ENCODE measurements around the gene ORMDL2.
A peak's percentile ranks its signal among the peaks of the same experiment; 100 is the strongest.
"Not testable (repeated sequence)": the region's sequence is repeated elsewhere in the genome, so short reads cannot be mapped to it uniquely, and the experiment has no call there.

The ORMDL2 gene

DNA sequence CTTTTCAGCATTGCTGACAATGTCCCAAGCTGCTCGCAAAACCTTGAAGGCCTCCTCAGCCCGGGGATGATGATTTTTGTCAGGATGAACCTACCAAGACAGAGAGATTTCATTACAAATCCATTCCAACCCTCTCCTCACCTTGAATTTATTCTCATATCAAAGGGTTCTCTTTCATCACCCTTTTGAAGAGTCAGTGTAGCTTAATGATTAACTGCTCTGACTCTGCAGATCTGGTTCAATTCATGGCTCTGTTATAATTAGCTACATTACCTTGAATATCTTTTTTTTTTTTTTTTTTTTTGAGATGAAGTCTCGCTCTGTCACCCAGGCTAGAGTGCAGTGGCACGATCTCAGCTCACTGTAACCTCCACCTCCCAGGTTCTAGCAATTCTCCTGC is 5.6 kb downstream of the ORMDL2 start:
- no peak overlapping the region for H3K4me3 ChIP-seq (ENCODE audit: insufficient read depth, low read depth, low read length, poor library complexity, severe bottlenecking)
- no peaks in the 10 kb centered on the region for H3K9me3 ChIP-seq (ENCODE audit: control insufficient read depth, low read length)
- no peak for DNase-seq
- H3K36me3 ChIP-seq (ENCODE audit: control insufficient read depth, insufficient read depth, low read length): peaks cover 44% of the 10 kb centered on the region
- no peak overlapping the region for H3K27ac ChIP-seq (ENCODE audit: insufficient read depth, low read length, poor library complexity, severe bottlenecking)
- H3K27me3 ChIP-seq (replicated peaks; ENCODE audit: control insufficient read depth, insufficient read depth, low read length, poor library complexity, severe bottlenecking): no peaks in the 10 kb centered on the region
- peaks cover 22% of the 10 kb centered on the region for H3K4me1 ChIP-seq (ENCODE audit: control insufficient read depth, insufficient read depth, low read length, poor library complexity, severe bottlenecking)

DNA sequence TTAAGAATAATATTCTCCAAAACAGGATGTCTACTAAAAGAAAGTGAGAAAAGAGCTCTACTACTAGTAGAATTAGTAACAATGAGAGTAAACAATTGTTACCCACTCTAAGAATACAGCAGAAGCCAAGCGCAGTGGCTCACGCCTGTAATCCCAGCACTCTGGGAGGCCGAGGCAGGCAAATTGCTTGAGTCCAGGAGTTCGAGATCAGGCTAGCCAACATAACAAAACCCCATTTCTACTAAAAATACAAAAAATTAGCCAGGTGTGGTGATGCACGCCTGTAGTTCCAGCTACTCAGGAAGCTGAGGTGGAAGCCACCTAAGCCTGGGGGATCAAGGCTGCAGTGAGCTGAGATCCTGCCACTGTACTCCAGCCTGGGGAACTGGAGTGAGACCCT is 6.9 kb downstream of the ORMDL2 start:
- Histone ChIP-seq H3K27me3 (replicated peaks; ENCODE audit: control insufficient read depth, insufficient read depth, low read length, poor library complexity, severe bottlenecking) (no peaks in the 10 kb centered on the region), H3K36me3 (ENCODE audit: control insufficient read depth, insufficient read depth, low read length) (peaks cover 36% of the 10 kb centered on the region), H3K27ac (ENCODE audit: insufficient read depth, low read length, poor library complexity, severe bottlenecking) (no peak overlapping the region), H3K9me3 (ENCODE audit: control insufficient read depth, low read length) (no peaks in the 10 kb centered on the region), H3K4me1 (ENCODE audit: control insufficient read depth, insufficient read depth, low read length, poor library complexity, severe bottlenecking) (peaks cover 13% of the 10 kb centered on the region), H3K4me3 (ENCODE audit: insufficient read depth, low read depth, low read length, poor library complexity, severe bottlenecking) (no peak overlapping the region)
- DNase-seq: no peak

DNA sequence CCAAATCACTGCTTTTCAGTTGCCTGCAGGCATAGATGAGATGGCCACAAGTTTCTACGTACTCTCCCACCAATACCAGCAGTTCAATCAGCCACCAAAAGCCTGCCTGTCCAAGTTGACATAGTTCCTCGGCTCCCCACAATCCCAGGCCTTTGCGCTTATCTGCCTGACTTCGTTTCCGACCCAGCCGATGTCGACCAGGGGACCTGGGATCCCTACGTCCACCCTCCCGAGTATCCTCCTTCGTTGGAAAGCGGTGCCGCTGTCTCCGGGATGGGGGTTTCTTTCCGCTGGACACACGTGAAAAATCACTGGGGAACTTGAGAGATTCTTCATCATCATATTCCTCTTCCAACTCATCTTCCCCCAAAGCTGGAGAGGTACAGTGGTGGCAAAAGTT is 10.0 kb downstream of the ORMDL2 start:
- Histone ChIP-seq H3K9me3 (ENCODE audit: control insufficient read depth, low read length) (no peaks in the 10 kb centered on the region), H3K4me3 (ENCODE audit: insufficient read depth, low read depth, low read length, poor library complexity, severe bottlenecking) (no peak overlapping the region), H3K27ac (ENCODE audit: insufficient read depth, low read length, poor library complexity, severe bottlenecking) (no peak overlapping the region), H3K4me1 (ENCODE audit: control insufficient read depth, insufficient read depth, low read length, poor library complexity, severe bottlenecking) (peaks cover 27% of the 10 kb centered on the region), H3K27me3 (replicated peaks; ENCODE audit: control insufficient read depth, insufficient read depth, low read length, poor library complexity, severe bottlenecking) (no peaks in the 10 kb centered on the region), H3K36me3 (ENCODE audit: control insufficient read depth, insufficient read depth, low read length) (peaks cover 8% of the 10 kb centered on the region)
- DNase-seq: no peak

DNA sequence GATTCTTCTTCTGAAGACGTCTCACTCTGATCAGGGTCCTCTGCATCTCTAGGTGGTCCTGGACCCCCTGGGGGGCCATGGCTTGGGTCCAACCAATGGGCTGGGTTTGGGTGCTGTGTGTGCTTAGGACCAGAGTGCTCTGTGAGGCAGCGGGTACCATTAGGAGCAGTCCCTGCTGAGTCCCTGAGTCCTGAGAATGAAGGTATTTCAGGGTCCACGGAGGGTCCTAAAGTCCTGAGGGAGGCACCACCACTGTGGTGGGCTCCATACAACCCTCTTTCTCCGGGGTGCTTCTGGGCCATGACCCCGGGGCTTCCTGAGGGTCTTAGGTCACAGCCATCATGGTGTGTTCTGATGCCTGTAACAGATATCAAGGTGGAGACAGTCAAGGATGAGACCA is 10.5 kb downstream of the ORMDL2 start:
- H3K27me3 ChIP-seq (replicated peaks; ENCODE audit: control insufficient read depth, insufficient read depth, low read length, poor library complexity, severe bottlenecking): no peaks in the 10 kb centered on the region
- no peak overlapping the region for H3K4me3 ChIP-seq (ENCODE audit: insufficient read depth, low read depth, low read length, poor library complexity, severe bottlenecking)
- DNase-seq: no peak
- peaks cover 2% of the 10 kb centered on the region for H3K36me3 ChIP-seq (ENCODE audit: control insufficient read depth, insufficient read depth, low read length)
- H3K27ac ChIP-seq (ENCODE audit: insufficient read depth, low read length, poor library complexity, severe bottlenecking): peak overlapping the region; percentile 56
- H3K9me3 ChIP-seq (ENCODE audit: control insufficient read depth, low read length): no peaks in the 10 kb centered on the region
- H3K4me1 ChIP-seq (ENCODE audit: control insufficient read depth, insufficient read depth, low read length, poor library complexity, severe bottlenecking): peaks cover 27% of the 10 kb centered on the region

DNA sequence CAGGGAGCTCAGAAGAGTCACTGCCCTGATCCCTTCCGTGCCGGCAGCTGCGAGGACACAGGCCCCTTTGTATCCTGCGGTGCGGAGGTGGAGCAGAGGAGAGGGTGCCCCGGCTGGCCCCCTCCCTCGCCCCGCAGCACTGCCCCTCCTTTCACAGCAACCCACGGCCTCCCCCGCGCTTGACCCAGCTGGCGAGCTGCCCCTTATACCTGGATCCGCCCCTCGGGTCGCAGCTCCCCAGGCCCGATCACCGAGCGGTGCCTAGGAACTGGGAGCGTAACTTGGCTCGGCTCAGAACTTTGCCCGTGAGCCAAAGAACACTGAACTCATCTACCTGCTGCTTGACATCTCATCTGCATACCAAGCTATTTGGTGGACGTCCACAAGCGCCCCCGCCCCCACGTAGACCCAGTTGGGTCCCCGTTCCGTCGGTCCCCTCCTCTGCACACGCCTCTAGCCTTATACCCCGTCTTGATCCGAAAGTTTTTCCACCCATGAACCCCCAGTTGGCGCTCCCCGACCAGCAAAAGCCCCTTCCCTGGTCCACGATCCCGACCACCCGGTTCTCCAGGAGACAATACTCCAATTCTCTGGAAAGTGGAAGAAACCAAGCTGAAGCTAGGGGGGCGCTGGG is 12.2 kb downstream of the ORMDL2 start:
- Histone ChIP-seq H3K36me3 (ENCODE audit: control insufficient read depth, insufficient read depth, low read length) (no peaks in the 10 kb centered on the region), H3K27me3 (replicated peaks; ENCODE audit: control insufficient read depth, insufficient read depth, low read length, poor library complexity, severe bottlenecking) (no peaks in the 10 kb centered on the region), H3K4me1 (ENCODE audit: control insufficient read depth, insufficient read depth, low read length, poor library complexity, severe bottlenecking) (peaks cover 27% of the 10 kb centered on the region), H3K4me3 (ENCODE audit: insufficient read depth, low read depth, low read length, poor library complexity, severe bottlenecking) (peak overlapping the region; percentile 99), H3K27ac (ENCODE audit: insufficient read depth, low read length, poor library complexity, severe bottlenecking) (peak overlapping the region; percentile 67), H3K9me3 (ENCODE audit: control insufficient read depth, low read length) (no peaks in the 10 kb centered on the region)
- no peak for DNase-seq

DNA sequence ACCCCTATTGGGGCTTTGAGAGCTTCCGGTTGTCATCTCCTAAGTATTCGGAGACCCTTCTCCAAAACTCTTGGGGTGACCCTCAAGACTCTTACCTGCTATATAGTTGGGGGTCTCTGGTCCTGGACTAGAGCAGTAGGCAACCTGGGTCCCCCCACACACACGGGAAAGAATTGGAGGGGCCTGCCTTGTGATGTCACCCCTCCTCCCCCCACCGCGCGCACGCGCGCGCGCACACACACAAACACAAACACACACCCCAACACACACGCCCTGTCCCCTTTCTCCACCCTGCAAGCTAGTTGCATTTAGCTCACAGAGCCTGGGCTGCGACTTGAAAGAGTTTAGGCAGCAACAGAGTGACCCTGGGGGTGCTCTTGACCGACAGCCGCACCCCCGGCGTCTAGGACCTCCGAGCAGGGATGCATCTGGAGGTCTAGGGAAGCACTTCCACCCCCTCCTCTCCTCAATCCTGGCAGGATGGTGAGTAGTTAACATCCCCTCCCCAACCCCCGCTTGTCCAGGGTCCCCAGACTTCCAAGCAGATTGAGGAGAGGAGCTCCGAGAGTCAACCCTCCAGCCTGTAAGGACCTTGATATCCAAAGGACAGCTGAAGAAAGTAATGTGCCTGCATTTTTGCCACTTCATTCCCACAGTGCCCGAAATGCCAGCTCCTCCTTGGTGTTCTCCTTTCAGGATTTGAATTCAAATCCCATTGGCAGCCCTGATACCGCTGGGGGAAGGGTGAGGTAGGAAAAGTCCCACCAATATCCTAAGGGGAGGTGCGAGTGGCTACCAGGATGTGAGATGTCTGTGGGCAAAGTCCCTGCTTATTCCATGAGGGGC is 13.0 kb downstream of the ORMDL2 start:
- Histone ChIP-seq H3K4me1 (ENCODE audit: control insufficient read depth, insufficient read depth, low read length, poor library complexity, severe bottlenecking) (peaks cover 27% of the 10 kb centered on the region), H3K27ac (ENCODE audit: insufficient read depth, low read length, poor library complexity, severe bottlenecking) (peak overlapping the region; percentile 67), H3K36me3 (ENCODE audit: control insufficient read depth, insufficient read depth, low read length) (no peaks in the 10 kb centered on the region), H3K9me3 (ENCODE audit: control insufficient read depth, low read length) (no peaks in the 10 kb centered on the region), H3K4me3 (ENCODE audit: insufficient read depth, low read depth, low read length, poor library complexity, severe bottlenecking) (peak overlapping the region; percentile 99), H3K27me3 (replicated peaks; ENCODE audit: control insufficient read depth, insufficient read depth, low read length, poor library complexity, severe bottlenecking) (no peaks in the 10 kb centered on the region)
- DNase-seq: no peak

DNA sequence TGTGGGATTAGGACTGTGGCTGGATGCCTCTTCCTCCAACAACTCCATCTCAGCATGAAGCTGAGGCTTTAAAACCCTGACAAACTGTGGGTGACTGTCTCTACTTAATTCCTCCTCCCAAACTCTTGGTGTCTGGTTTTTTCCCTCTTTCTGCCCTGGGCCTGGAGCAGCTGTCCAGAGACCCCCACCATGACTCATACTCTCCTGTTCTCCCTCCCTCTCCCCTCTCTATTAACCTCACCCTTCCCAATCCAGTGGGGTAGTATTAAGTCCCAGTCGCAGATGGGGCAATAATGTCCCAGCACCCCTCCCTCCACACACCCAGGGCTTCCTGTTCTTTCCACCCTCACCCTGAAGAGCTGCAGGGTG is 13.6 kb downstream of the ORMDL2 start:
- H3K27me3 ChIP-seq (replicated peaks; ENCODE audit: control insufficient read depth, insufficient read depth, low read length, poor library complexity, severe bottlenecking): no peaks in the 10 kb centered on the region
- H3K9me3 ChIP-seq (ENCODE audit: control insufficient read depth, low read length): no peaks in the 10 kb centered on the region
- H3K4me1 ChIP-seq (ENCODE audit: control insufficient read depth, insufficient read depth, low read length, poor library complexity, severe bottlenecking): peaks cover 23% of the 10 kb centered on the region
- H3K27ac ChIP-seq (ENCODE audit: insufficient read depth, low read length, poor library complexity, severe bottlenecking): no peak overlapping the region
- no peak for DNase-seq
- no peaks in the 10 kb centered on the region for H3K36me3 ChIP-seq (ENCODE audit: control insufficient read depth, insufficient read depth, low read length)
- no peak overlapping the region for H3K4me3 ChIP-seq (ENCODE audit: insufficient read depth, low read depth, low read length, poor library complexity, severe bottlenecking)

DNA sequence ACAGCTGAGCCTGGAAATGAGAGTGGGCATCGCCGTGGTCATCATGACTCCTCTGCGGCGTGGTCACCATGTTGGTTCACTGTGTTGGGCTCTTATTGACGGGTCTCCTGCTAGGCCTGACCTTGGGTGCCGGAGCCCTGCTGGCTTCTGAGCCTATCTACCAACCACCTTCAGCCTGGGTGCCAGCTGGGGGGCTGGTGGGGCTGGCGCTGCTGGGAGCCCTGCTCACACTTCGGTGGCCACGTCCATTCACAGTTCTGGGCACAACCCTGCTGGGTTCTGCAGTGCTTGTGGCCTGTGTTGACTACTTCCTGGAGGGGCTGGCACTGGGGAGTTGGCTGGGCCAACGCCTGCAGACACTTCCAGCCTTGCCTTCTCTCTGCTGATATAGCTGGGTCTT is 15.2 kb downstream of the ORMDL2 start:
- Histone ChIP-seq H3K27ac (ENCODE audit: insufficient read depth, low read length, poor library complexity, severe bottlenecking) (no peak overlapping the region), H3K27me3 (replicated peaks; ENCODE audit: control insufficient read depth, insufficient read depth, low read length, poor library complexity, severe bottlenecking) (no peaks in the 10 kb centered on the region), H3K4me3 (ENCODE audit: insufficient read depth, low read depth, low read length, poor library complexity, severe bottlenecking) (no peak overlapping the region), H3K36me3 (ENCODE audit: control insufficient read depth, insufficient read depth, low read length) (no peaks in the 10 kb centered on the region), H3K4me1 (ENCODE audit: control insufficient read depth, insufficient read depth, low read length, poor library complexity, severe bottlenecking) (peaks cover 15% of the 10 kb centered on the region), H3K9me3 (ENCODE audit: control insufficient read depth, low read length) (no peaks in the 10 kb centered on the region)
- no peak for DNase-seq

DNA sequence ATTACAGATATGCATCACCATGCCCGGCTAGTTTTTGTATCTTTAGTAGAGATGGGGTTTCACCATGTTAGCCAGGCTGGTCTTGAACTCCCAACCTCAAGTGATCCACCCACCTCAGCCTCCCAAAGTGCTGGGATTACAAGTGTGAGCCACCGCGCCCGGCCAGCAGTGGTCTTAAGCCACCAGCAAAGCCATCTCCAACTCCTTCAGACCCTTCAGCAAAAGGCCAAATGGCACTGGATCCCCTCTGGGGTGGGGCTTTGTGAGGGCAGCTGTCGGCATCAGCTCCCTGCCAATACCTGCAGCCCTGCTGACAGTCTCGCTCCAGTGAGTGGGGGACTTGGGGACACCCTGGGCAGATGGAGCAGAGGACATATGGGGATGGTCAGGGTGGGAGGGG is 16.6 kb downstream of the ORMDL2 start:
- H3K4me1 ChIP-seq (ENCODE audit: control insufficient read depth, insufficient read depth, low read length, poor library complexity, severe bottlenecking): peaks cover 15% of the 10 kb centered on the region
- H3K27me3 ChIP-seq (replicated peaks; ENCODE audit: control insufficient read depth, insufficient read depth, low read length, poor library complexity, severe bottlenecking); H3K4me3 ChIP-seq (ENCODE audit: insufficient read depth, low read depth, low read length, poor library complexity, severe bottlenecking); H3K36me3 ChIP-seq (ENCODE audit: control insufficient read depth, insufficient read depth, low read length); H3K9me3 ChIP-seq (ENCODE audit: control insufficient read depth, low read length); DNase-seq; H3K27ac ChIP-seq (ENCODE audit: insufficient read depth, low read length, poor library complexity, severe bottlenecking): not testable (repeated sequence)

DNA sequence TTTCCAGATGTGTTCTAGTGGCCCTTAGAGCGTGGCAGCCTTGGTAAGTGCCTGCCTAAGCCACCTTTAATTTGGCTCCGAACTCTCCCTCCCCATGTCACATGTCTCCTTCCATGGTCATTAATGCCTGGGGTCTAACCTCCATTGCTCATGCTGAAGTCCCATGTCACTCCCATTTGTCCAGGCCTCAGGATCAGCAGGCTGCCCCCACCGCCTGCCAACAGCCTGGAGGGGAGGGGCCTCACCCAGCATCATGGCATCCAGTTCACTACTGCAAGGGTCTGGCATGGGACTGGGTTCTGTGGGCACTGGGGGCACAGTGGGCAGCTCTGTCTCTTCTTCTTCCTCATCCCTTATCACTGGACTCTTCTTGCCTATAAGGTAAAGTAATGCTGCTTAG is 20.5 kb downstream of the ORMDL2 start:
- no peaks in the 10 kb centered on the region for H3K9me3 ChIP-seq (ENCODE audit: control insufficient read depth, low read length)
- H3K4me1 ChIP-seq (ENCODE audit: control insufficient read depth, insufficient read depth, low read length, poor library complexity, severe bottlenecking): no peaks in the 10 kb centered on the region
- DNase-seq: no peak
- no peaks in the 10 kb centered on the region for H3K27me3 ChIP-seq (replicated peaks; ENCODE audit: control insufficient read depth, insufficient read depth, low read length, poor library complexity, severe bottlenecking)
- H3K4me3 ChIP-seq (ENCODE audit: insufficient read depth, low read depth, low read length, poor library complexity, severe bottlenecking): no peak overlapping the region
- no peak overlapping the region for H3K27ac ChIP-seq (ENCODE audit: insufficient read depth, low read length, poor library complexity, severe bottlenecking)
- no peaks in the 10 kb centered on the region for H3K36me3 ChIP-seq (ENCODE audit: control insufficient read depth, insufficient read depth, low read length)

Data from effector memory CD4-positive, alpha-beta T cell (primary cell).